ENCODE measurements around the gene RIMS1. TPM values are rescaled to one million over a fixed set of nuclear protein-coding genes. Genes with fewer than 3 reads are reported as not detected.

Gene RIMS1
- total RNA-seq, 1 experiment from 2014 or later, result 0.51 TPM

DNA sequence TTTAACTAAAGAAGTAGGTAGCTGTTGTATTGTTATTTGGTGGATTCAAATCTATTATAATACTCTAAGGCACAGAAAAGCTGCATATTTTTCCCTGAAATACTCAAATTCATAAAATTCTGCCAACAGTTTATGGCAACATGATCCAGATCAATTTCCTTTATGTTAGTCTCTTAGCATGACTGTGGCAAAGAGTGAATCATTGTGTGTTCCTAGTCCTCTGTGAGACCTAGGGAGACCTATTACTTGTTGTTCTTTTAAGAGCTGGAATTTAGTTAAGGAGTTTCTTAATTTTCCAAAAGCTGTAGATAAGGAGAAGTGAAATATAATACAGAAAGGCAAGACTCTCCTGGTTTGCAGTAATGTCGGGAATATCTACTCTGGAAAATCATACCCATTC is 149.6 kb downstream of the RIMS1 start:
- no TSS peak for BruUV-seq (replicated peaks)
- H3K27ac ChIP-seq (ENCODE audit: low read length), result no peak overlapping the region
- no peak overlapping the region for H2AFZ ChIP-seq (ENCODE audit: low read length)
- no peak overlapping the region for H3K4me3 ChIP-seq (ENCODE audit: low read length)
- no peak overlapping the region for H3K9ac ChIP-seq (ENCODE audit: low read length)
- intact Hi-C loops (cut with micrococcal nuclease), result no loop called here
- no peaks in the 10 kb centered on the region for H3K79me2 ChIP-seq (ENCODE audit: low read length)
- DNase-seq, result no peak
- no peaks in the 10 kb centered on the region for H3K9me2 ChIP-seq (replicated peaks; ENCODE audit: low read length)
- no peaks in the 10 kb centered on the region for H3K4me1 ChIP-seq (ENCODE audit: insufficient read depth, low read length)
- no peak for TF ChIP-seq EZH2 (IDR thresholded peaks at IDR 0.05; ENCODE audit: low read length, unreplicated experiment)
- no peak for TF ChIP-seq EZH2phosphoT487 (IDR thresholded peaks at IDR 0.05; ENCODE audit: borderline replicate concordance, low read length)
- TF ChIP-seq, protein P1, sequence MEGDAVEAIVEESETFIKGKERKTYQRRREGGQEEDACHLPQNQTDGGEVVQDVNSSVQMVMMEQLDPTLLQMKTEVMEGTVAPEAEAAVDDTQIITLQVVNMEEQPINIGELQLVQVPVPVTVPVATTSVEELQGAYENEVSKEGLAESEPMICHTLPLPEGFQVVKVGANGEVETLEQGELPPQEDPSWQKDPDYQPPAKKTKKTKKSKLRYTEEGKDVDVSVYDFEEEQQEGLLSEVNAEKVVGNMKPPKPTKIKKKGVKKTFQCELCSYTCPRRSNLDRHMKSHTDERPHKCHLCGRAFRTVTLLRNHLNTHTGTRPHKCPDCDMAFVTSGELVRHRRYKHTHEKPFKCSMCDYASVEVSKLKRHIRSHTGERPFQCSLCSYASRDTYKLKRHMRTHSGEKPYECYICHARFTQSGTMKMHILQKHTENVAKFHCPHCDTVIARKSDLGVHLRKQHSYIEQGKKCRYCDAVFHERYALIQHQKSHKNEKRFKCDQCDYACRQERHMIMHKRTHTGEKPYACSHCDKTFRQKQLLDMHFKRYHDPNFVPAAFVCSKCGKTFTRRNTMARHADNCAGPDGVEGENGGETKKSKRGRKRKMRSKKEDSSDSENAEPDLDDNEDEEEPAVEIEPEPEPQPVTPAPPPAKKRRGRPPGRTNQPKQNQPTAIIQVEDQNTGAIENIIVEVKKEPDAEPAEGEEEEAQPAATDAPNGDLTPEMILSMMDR (conservative IDR thresholded peaks at IDR 0.05; ENCODE audit: low read depth, low read length), result no peak
- 0 out of 2 replicates have a peak, but pooled peaks cover 2% of the 10 kb centered on the region for H3K27me3 ChIP-seq (ENCODE audit: low read length)
- no peaks in the 10 kb centered on the region for H3F3A ChIP-seq (ENCODE audit: low read length, unreplicated experiment)
- ChIA-PET CTCF (no interaction called here), POLR2A (ENCODE audit: unreplicated experiment) (no interaction called here)
- H4K20me1 ChIP-seq (ENCODE audit: low read length), result no peaks in the 10 kb centered on the region
- H3K4me2 ChIP-seq (ENCODE audit: low read length), result no peak overlapping the region
- H3K36me3 ChIP-seq (ENCODE audit: low read depth, low read length), result no peaks in the 10 kb centered on the region
- no peak for ATAC-seq
- no peaks in the 10 kb centered on the region for H3K9me3 ChIP-seq (ENCODE audit: low read length)

DNA sequence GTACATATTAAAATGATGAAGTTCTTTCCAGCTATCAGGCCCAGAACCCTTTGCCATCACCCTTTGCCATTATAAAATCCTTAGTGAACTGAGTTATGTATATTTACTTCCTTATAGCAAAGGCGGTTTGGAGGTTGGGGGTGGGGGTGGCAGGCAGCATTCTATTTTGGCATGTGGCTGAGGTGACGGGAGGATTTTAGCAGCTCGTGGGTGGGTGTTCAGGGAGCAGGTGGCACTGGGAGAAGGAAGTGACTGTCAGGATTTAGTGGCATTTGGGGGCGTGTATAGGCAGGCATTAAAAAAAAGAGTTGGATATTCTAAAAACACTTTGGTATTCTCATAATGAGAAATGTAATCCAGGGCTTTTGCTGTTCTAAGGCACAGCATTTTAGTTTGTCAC is 150.7 kb downstream of the RIMS1 start:
- POLR2A ChIA-PET (ENCODE audit: unreplicated experiment), result no interaction called here
- no TSS peak for BruUV-seq (replicated peaks)

DNA sequence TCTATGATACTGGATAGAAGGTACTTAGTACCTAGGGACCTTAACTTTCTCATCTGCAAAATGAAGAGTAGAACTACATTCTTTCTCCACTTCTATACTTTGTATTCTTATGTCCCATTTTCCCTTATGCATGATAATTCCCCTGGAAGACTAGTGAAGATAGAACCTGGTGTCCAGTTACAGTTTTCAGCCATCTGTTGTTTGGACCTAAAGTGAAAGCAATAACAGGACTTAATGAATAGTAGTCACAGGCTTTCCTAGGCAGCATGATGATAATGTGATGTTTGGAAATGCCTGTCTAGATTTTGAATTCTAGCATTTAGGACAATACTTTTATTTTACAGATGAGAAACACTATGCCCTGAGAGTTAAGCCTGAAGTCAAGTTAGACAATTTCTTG is 153.8 kb downstream of the RIMS1 start:
- H2AFZ ChIP-seq (ENCODE audit: low read length), result no peak overlapping the region
- H3K79me2 ChIP-seq (ENCODE audit: low read length), result no peaks in the 10 kb centered on the region
- no peaks in the 10 kb centered on the region for H4K20me1 ChIP-seq (ENCODE audit: low read length)
- no peak for TF ChIP-seq EZH2 (IDR thresholded peaks at IDR 0.05; ENCODE audit: low read length, unreplicated experiment)
- no peak for TF ChIP-seq EZH2phosphoT487 (IDR thresholded peaks at IDR 0.05; ENCODE audit: borderline replicate concordance, low read length)
- TF ChIP-seq, protein P1 (conservative IDR thresholded peaks at IDR 0.05; ENCODE audit: low read depth, low read length), result no peak
- no peak overlapping the region for H3K4me2 ChIP-seq (ENCODE audit: low read length)
- no peaks in the 10 kb centered on the region for H3F3A ChIP-seq (ENCODE audit: low read length, unreplicated experiment)
- BruUV-seq (replicated peaks), result no TSS peak
- no peaks in the 10 kb centered on the region for H3K4me1 ChIP-seq (ENCODE audit: insufficient read depth, low read length)
- ATAC-seq, result no peak
- H3K9me2 ChIP-seq (replicated peaks; ENCODE audit: low read length), result no peaks in the 10 kb centered on the region
- CTCF ChIA-PET, result no interaction called here
- 0 out of 2 replicates have a peak, but pooled peaks cover 2% of the 10 kb centered on the region for H3K27me3 ChIP-seq (ENCODE audit: low read length)
- H3K27ac ChIP-seq (ENCODE audit: low read length), result no peak overlapping the region
- no peak overlapping the region for H3K4me3 ChIP-seq (ENCODE audit: low read length)
- no peaks in the 10 kb centered on the region for H3K36me3 ChIP-seq (ENCODE audit: low read depth, low read length)
- H3K9ac ChIP-seq (ENCODE audit: low read length), result no peak overlapping the region
- POLR2A ChIA-PET (ENCODE audit: unreplicated experiment), result no interaction called here
- DNase-seq, result no peak
- H3K9me3 ChIP-seq (ENCODE audit: low read length), result no peaks in the 10 kb centered on the region
- intact Hi-C loops (cut with micrococcal nuclease), result loop anchor here (5.0 kb wide), 2 partner anchors 418 to 508 kb away; no protein-coding TSS in a partner anchor

More for the DNA sequence above, 150.7 kb downstream of the RIMS1 start:
- Histone ChIP-seq H3K9ac (ENCODE audit: low read length) (no peak overlapping the region), H3K4me1 (ENCODE audit: insufficient read depth, low read length) (no peaks in the 10 kb centered on the region), H3K27me3 (ENCODE audit: low read length) (0 out of 2 replicates have a peak, but pooled peaks cover 2% of the 10 kb centered on the region), H4K20me1 (ENCODE audit: low read length) (no peaks in the 10 kb centered on the region), H3K36me3 (ENCODE audit: low read depth, low read length) (no peaks in the 10 kb centered on the region), H3K4me2 (ENCODE audit: low read length) (no peak overlapping the region), H3K27ac (ENCODE audit: low read length) (no peak overlapping the region), H3K9me3 (ENCODE audit: low read length) (no peaks in the 10 kb centered on the region), H3K79me2 (ENCODE audit: low read length) (no peaks in the 10 kb centered on the region), H2AFZ (ENCODE audit: low read length) (no peak overlapping the region), H3K4me3 (ENCODE audit: low read length) (no peak overlapping the region), H3K9me2 (replicated peaks; ENCODE audit: low read length) (no peaks in the 10 kb centered on the region), H3F3A (ENCODE audit: low read length, unreplicated experiment) (no peaks in the 10 kb centered on the region)
- no peak for DNase-seq
- no peak for TF ChIP-seq EZH2phosphoT487 (IDR thresholded peaks at IDR 0.05; ENCODE audit: borderline replicate concordance, low read length)
- ATAC-seq, result no peak
- CTCF ChIA-PET, result no interaction called here
- intact Hi-C loops (cut with micrococcal nuclease), result no loop called here

All from PC-3 (cell line).